GM03348 (cell line): ENCODE results near the gene SLC5A6.

Experiments
- DNase-seq: peaks from one replicate; pipeline ENCODE4 v3.0.0; 2012; ENCODE audit warnings: low spot score

The SLC5A6 gene

GRCh38 chr2:27174638-27175037, 37.4 kb downstream of the SLC5A6 start:
- no peak for DNase-seq

DNA sequence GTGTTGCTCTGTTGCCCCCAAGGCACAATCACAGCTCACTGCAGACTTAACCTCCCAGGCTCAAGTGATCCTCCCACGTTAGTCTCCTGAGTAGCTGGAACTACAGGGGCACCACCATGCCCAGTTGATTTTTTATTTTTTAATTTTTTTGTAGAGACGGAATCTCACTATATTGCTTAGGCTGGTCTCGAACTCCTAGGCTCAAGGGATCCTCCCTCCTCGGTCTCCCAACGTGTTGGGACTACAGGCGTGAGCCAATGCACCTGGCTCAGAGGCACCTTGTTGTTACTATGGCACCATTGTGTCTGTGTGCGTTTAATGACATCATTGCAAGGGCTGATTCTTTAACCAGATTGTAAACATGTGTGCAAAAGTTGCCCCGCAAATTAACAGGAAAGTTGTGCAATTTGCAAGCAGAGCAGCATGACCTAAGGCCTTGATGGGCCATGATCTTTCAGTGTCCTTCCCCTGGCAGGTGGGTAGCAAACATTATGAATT, 40.7 kb downstream of the SLC5A6 start:
- DNase-seq = no peak

GRCh38 chr2:27170581-27171337, 41.3 kb downstream of the SLC5A6 start:
- DNase-seq = no peak

GRCh38 chr2:27164960-27165763, 46.9 kb downstream of the SLC5A6 start:
- no peak for DNase-seq

DNA sequence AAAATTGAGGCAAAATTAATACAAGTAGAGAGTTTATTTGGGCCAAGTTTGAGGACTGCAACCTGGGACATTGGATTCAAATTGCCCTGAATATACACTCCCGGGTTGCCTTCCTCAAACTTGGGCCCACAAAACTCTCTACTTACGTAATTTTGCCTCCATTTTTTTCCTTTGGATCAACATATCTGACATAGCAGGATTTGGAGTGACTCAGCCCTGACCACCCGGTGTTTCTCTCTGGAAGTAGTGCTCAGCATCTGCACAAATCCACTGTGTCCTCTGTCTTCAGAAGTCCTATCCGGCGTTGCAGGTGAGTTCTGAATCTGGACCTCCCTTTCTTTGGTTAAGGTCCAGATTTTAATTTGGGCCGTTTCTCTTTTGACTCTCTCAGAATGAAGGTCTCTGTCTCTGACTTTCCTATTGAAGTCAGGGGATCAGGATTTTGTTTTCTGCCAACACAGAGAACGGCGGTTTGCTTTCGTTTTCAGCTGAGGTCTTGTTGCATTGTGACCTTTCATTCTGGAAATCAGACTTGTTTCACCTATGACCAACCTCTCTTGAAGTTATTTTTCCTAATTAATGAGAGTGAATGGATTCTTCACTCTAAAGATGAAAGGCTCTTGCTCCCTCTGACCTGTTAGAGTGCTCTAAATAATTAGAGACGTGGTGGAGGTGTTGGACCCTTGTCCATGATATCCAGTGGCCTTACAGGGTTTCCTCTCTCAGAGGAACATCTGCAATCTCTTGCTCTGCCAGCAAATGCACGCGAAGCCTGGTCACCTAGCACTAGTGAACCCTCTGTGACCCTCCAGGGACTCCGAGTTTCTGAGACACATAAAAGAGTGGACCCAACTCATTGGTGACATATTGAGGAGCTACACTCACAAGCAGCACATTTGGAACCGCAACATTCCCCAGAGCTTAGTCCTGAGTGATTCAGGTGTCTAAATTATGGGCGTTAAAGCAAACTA, 49.6 kb downstream of the SLC5A6 start:
- no peak for DNase-seq

- DNase-seq = no peak
Observed at GRCh38 chr2:27160191-27160590, 51.9 kb downstream of the SLC5A6 start.

- DNase-seq = no peak
Observed at GRCh38 chr2:27159271-27159670, 52.8 kb downstream of the SLC5A6 start.

DNA sequence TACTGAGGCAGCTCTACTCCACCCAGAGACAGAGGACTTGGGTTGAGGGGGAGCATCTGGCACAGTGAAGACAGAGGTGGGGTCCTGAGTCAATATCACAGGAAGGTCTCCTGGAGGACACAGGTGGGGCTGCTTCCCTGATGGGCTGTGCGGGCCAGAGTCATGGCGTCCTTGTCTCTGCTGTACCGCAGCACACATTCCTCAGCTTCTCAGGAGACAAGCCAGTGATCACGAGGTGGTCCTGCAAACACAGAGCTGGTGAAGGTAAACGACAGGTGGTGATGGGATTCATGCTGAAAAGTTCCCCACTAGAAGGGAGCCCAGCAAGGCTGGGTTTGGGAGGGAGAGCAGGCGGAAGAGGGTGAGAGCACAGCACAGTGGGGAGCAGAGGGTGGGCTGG, 53.6 kb downstream of the SLC5A6 start:
- DNase-seq = no peak

DNA sequence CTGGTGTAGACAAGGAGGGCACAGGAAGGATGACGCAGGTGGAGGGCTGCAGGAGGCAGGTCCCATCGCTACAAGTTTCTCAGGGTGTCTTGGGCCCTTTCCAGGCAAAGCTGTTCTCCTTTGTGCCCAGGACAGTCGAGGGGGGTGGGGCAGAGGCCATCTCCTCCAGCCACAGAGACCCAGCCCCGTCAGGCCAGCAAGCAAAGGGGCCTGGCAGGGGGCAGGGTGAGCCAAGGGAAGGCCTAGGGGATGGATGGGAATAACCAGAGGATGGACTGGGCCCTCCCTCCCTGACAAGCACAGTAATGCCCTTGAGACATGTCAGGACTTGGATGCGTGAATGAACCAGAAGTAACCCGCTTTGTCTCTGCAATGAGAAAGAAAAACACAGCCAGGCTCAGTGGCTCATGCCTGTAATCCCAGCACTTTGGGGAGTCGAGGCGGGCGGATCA, 57.0 kb downstream of the SLC5A6 start:
- DNase-seq = no peak

DNA sequence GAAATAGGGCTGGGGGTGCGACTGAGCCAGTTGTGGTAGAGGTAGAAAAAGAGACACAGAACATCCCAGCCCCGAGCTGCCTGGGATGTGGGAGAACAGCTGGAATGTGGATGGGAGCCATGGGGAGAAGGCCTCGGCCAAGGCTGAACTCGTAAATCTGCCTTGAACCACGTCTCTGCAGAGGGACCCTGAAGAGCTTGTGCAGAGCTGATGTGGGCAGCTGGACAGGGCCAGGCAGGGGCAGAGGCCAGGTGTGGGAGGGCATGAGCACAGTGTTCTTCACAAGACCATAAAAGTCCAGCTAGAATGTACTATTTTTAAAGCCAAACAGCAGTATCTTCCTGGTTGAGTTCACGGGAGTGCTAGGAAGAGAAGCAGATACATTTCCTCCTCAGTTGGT, 57.6 kb downstream of the SLC5A6 start:
- no peak for DNase-seq

DNA sequence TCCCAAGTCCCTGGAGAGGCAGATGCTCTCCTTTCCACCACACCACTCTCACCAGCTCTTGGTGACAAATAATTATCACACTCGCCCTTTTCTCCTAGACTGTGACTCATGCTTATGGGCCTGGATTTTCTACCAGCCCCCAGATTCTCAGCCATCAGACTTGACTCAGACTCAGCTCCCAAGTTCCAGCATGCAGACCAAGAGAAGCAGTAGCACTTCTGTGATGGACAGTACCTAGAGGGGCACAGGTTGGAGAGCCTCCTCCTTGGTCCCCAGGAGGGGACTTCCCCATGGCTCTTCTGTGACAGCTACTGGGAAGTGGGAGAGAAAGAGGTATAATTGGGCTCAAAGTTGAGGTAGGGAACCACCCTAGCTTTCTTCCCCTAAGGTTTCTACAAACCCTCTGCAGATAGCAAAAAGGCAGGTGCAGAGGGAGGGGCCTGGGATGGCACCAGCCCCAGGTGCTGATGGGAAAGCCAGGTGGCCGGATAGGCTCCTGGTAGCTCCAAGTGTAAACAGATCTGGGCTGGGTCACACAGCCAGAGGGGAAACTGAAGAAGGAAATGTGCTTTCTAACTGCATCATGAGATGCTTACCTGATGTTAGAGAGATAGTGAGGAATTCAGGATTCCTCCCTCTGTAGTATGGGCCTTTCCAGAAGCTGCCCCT, 59.1 kb downstream of the SLC5A6 start:
- peak; percentile 55 for DNase-seq

GRCh38 chr2:27152102-27152795, 59.8 kb downstream of the SLC5A6 start:
- no peak for DNase-seq

DNA sequence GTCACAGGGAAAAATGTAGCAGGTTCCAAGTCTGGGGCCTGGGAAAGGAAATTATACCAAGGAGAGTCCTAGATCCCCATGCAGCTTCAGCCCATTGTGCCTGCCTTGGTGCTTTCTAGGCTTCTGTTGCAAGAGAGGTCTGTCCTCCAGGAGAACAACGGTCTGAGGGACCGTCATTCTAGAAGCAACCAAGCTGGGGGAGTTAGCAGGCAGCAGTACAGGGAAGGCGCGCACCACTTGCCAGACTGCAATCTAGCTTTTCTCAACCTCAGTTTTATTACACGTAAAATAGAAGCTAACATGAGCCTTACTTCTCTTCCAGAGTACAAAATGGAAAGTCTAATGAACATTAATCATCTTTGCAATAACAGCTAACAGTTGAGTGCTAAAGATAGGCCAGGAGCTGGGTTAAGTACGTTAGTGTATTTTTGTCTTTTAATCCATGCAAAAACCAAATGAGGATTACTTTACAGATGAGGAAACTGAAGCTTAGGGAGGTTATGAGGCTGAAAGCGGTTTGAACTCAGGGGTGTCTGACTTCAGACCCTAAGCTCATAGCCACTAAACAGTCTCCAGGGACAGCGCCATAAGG, 61.3 kb downstream of the SLC5A6 start:
- no peak for DNase-seq
